ENCODE data around the gene ZNF273.

- TF ChIP-seq CTCF (IDR thresholded peaks at IDR 0.05), result no peak
- no peak for TF ChIP-seq USF2 (IDR thresholded peaks at IDR 0.05; ENCODE audit: borderline replicate concordance, low read depth, low read length)
- TF ChIP-seq SIN3A (IDR thresholded peaks at IDR 0.05; ENCODE audit: borderline replicate concordance, low read depth, low read length), result no peak
- TF ChIP-seq SMC3 (IDR thresholded peaks at IDR 0.05; ENCODE audit: low read depth, low read length), result no peak
- no peak for TF ChIP-seq PBX3 (IDR thresholded peaks at IDR 0.05)
- TF ChIP-seq GABPA (IDR thresholded peaks at IDR 0.05; ENCODE audit: low read depth), result no peak
These were observed 23.9 kb upstream of the ZNF273 start for GRCh38 chr7:64879086-64879730.

All from SK-N-SH (cell line).